ENCODE results near the gene RBP3.

The RBP3 gene

GRCh38 chr10:47406870-47407691, 58.9 kb downstream of the RBP3 start:
- peak overlapping the region; percentile 4 for H3K27ac ChIP-seq
- peak; percentile 66 for DNase-seq
- H3K36me3 ChIP-seq (replicated peaks), result no peaks in the 10 kb centered on the region
- TF ChIP-seq CTCF (IDR thresholded peaks at IDR 0.05; ENCODE audit: low read depth, low read length, missing control alignments), result peak; percentile 5
- in situ Hi-C loops (cut with HindIII; ENCODE audit: low pct_ligation_motif_present, low sequenced_read_pairs), result no loop called here
- no peaks in the 10 kb centered on the region for H3K27me3 ChIP-seq (replicated peaks)
- H3K4me3 ChIP-seq (ENCODE audit: low read depth, low read length), result no peak overlapping the region
